GM18507 (cell line): ENCODE data around the gene OSBPL3.
"Not testable (repeated sequence)": the region's sequence is repeated elsewhere in the genome, so short reads cannot be mapped to it uniquely, and the experiment has no call there.

ENCODE experiments used
- DNase-seq: peaks from one replicate; pipeline ENCODE4 v3.0.0; 2011; ENCODE audit warnings: low read depth; ENCODE audit not compliant: insufficient read length; ENCODE audit errors: extremely low spot score
- FAIRE-seq: peaks from 2 replicates; lab custom pipeline; 2011; peaks lifted over from hg19 to GRCh38; lab: Jason Lieb, UNC

The OSBPL3 gene

GRCh38 chr7:24905996-24906770 lies 73.8 kb downstream of the OSBPL3 start:
- DNase-seq (no peak), FAIRE-seq (peak; percentile 15)

GRCh38 chr7:24903992-24904391 lies 76.0 kb downstream of the OSBPL3 start:
- DNase-seq, FAIRE-seq: not testable (repeated sequence)

- DNase-seq, result no peak
- no peak for FAIRE-seq
Observed at GRCh38 chr7:24903559-24903958, 76.4 kb downstream of the OSBPL3 start.

GRCh38 chr7:24902931-24903330 lies 77.0 kb downstream of the OSBPL3 start:
- FAIRE-seq, result no peak
- DNase-seq, result no peak

- DNase-seq (no peak), FAIRE-seq (no peak)
Observed at GRCh38 chr7:24902276-24902675, 77.7 kb downstream of the OSBPL3 start.

- FAIRE-seq (peak; percentile 95), DNase-seq (no peak)
Observed at GRCh38 chr7:24899905-24900304, 80.1 kb downstream of the OSBPL3 start.

- FAIRE-seq (no peak), DNase-seq (no peak)
Observed at GRCh38 chr7:24899161-24899560, 80.8 kb downstream of the OSBPL3 start.

- DNase-seq, result no peak
- peak; percentile 77 for FAIRE-seq
Observed at GRCh38 chr7:24898691-24899090, 81.3 kb downstream of the OSBPL3 start.

- DNase-seq (peak; percentile 44), FAIRE-seq (peak; percentile 90)
Observed at GRCh38 chr7:24896031-24896501, 83.9 kb downstream of the OSBPL3 start.

- DNase-seq (no peak), FAIRE-seq (no peak)
Observed at GRCh38 chr7:24894429-24895221, 85.4 kb downstream of the OSBPL3 start.

GRCh38 chr7:24891311-24891735 lies 88.7 kb downstream of the OSBPL3 start:
- DNase-seq, result no peak
- peak; percentile 15 for FAIRE-seq

GRCh38 chr7:24889611-24890010 lies 90.4 kb downstream of the OSBPL3 start:
- DNase-seq (no peak), FAIRE-seq (no peak)

- DNase-seq (no peak), FAIRE-seq (peak; percentile 65)
Observed at GRCh38 chr7:24888653-24889052, 91.3 kb downstream of the OSBPL3 start.

GRCh38 chr7:24885716-24886115 lies 94.3 kb downstream of the OSBPL3 start:
- DNase-seq, result no peak
- no peak for FAIRE-seq

GRCh38 chr7:24885305-24885704 lies 94.7 kb downstream of the OSBPL3 start:
- FAIRE-seq (no peak), DNase-seq (no peak)

GRCh38 chr7:24884401-24884800 lies 95.6 kb downstream of the OSBPL3 start:
- FAIRE-seq, result no peak
- DNase-seq, result no peak

- no peak for FAIRE-seq
- no peak for DNase-seq
Observed at GRCh38 chr7:24883622-24884013, 96.4 kb downstream of the OSBPL3 start.

GRCh38 chr7:24882989-24883621 lies 96.9 kb downstream of the OSBPL3 start:
- DNase-seq, result no peak
- FAIRE-seq, result no peak

- FAIRE-seq (no peak), DNase-seq (no peak)
Observed at GRCh38 chr7:24881623-24882022, 98.4 kb downstream of the OSBPL3 start.

GRCh38 chr7:24880886-24881285 lies 99.1 kb downstream of the OSBPL3 start:
- DNase-seq (no peak), FAIRE-seq (no peak)
